HUDEP-2 (cell line): ENCODE data around the gene RNF167.

Source experiments
- DNase-seq, 76 experiments: peaks; one replicate each; lab custom pipeline; 2025; ENCODE audit not compliant: unreplicated experiment in 76 of 76; lab: John Stamatoyannopoulos, UW

RNF167 gene

DNA sequence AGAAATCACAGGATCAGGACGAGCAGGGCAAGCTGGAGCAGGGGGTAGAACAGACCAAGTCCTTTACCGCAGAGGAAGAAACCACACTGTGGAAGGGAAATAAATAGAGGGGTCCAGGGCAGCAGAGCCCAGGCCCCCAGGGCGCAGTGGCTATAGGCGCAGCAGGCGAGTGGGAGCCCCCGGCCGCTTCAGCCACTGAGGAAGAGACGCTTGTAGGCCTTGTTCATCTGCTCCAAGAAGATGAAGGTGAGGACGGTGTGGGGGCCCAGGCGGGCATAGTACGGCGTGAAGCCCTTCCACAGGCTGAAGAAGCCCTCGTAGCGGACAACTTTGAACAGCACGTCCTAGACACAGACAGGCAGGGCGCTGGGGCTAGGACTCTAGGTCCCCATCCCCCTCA, 2.5 kb upstream of the RNF167 start:
- DNase-seq = no peak

DNA sequence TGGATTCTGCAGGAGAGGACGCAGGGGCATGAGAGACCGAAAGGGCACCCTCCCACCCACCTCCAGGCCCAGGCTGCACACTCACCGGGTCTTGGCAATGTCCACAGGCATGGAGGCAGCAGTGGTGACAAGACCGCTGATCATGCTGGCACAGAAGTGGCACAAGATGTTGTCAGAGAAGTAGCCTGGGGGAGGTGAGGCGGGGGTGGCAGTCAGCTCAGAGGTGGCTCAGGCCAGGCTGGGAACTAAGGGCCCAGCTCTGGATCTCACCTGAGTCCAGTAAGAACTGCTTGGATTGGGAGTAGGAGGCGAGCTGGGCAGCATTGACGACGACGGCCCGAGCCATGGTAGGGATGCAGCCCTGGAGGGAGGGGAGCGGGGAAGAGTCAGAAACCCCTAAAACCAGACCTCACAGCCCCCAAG, 2.0 kb upstream of the RNF167 start:
- no peak for DNase-seq

DNA sequence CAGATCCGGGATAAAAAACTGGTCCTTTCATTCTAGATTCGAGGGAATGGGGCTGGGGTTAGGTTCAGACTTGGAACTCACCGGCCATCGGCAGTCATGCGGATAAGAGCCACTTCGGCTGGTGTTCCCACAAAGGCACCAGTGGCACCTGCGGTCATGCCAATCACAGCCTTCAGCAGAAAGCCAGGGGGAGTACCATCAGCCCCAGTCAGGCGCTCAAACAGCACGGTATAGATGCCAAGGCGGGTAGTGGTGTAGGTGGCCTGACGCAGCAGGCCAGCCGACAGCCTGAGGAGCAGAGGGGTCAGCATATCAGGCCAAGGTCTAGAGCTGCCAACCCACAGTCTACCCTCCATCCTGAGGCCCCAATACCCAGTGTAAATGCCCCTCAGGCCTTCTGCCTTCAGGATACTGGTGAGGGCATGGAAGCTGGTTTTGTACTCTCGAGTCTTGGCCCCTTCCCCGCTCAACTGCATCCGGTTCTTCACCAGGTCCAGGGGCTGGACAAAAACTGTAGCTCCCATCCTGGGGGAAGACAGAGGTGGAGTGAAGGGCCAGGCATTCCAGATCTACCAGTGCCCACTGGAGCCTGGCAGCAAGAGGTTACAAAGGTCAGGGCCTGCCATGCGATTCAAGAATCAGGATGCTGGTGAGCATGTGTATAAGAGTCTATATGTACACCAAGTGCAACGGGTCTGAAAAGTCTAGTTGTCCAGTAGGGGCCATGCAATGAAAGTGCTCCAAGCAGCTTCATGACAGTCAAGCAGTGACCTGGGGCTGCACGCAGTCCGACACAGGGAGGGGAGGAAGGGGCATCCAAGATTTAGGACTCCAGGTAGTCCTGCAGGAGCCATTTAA, 1.2 kb upstream of the RNF167 start:
- peak in 2 of 76 experiments; percentile 28 to 52 for DNase-seq

DNA sequence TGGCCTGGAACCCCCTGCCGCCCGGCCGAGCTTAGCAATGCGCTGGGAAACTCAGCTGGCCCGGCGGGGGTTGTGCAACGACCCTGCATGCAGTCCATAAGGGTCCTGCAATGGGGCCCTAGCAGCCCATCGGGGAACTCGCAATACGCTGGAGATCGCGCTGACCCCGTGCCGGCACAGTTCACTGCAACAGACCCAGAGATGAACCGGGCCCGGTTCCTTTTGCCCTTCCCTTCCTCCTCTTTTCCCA, 597 bp upstream of the RNF167 start:
- DNase-seq = peak in 2 of 76 experiments; percentile 8 to 43

DNA sequence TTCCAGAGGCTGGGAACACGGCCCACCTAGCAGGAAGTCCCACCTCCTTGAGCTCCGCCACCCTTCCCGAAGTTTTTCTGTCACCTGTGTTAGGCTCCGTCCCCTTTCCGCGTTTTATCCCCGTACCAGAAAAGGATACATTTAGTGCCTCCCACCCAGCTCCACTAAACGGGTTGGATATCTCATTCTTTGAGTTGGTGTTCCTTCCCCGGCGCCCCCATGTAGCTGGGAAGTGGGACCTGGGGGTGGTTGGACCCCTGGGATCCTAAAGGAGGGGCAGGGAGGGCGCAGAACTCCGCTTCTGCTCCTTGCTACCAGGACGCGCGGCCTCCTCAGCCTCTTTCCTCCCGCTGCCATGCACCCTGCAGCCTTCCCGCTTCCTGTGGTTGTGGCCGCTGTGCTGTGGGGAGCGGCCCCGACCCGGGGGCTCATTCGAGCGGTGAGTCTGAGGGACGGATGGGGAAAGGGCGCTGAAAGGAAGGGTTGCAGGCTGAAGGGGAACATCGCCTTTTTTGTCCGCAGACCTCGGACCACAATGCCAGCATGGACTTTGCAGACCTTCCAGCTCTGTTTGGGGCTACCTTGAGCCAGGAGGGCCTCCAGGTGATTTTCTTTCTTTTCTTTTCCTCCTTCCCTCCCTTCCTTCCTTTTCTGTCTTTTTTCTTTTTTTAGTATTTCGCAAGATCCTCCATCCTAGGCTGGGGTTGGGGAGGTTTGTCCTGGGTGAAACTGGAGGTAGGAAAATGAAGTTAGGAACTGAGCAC, 669 bp downstream of the RNF167 start:
- DNase-seq = peak in 7 of 76 experiments; percentile 22 to 84 (median 59)

DNA sequence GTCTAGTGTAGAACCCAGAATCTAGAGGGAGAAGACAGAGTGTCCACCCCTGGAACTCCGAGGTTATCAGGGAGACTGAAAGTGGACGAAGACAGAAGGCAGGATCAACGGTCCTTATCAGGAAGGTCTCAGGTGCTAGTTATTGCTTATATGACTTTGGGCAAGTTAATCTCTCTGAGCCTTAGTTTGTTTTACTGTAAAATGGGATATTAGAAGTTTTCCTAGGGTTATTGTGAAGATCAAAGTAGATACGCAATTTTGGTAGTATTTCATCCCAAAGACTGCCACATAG, 1.2 kb downstream of the RNF167 start:
- no peak for DNase-seq

DNA sequence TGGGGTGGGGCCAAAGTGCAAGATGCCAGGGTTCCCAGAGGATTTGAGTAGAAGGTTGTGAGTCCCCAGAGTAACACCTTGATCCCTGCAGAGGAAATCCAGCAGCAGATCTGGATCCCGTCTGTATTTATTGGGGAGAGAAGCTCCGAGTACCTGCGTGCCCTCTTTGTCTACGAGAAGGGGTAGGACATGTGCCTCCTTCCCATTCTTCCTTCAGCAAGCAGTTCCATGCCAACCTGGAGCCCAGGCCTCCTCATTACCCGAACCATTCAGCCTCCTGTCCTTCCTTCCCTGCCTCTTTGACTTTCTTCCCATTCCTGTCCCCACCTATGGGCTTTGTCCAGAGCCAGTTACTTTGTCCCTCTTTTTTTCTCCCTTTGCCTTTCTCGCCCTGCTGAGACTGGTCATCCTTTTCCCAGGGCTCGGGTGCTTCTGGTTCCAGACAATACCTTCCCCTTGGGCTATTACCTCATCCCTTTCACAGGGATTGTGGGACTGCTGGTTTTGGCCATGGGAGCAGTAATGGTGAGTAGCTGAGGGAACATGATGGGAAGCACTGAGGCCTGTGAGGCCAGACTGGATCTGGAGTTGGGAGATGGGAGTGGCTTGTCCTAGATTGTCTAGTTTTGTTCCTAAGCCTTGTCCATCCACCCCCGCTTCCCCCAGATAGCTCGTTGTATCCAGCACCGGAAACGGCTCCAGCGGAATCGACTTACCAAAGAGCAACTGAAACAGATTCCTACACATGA, 2.9 kb downstream of the RNF167 start:
- DNase-seq = no peak

DNA sequence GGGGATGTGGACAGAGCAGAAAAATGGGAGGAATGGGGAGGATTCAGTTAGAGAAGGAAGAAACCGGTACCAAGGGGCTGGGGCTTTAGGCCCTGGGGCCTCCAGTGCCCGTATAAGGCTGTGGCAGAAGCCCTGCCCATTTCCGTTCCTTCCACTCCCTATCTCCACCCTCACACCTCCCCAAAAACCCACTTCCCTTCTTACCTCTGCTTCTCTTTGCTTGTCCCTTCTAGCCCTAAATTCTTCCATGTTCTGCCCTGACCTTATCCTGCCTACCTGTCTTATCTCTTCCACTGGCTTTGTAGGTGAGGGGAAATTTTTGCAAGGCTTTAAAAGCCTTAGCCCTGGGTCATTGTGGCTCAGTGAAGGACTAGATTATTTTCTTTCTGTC, 4.1 kb downstream of the RNF167 start:
- peak in 27 of 76 experiments; percentile 3 to 56 (median 26) for DNase-seq

DNA sequence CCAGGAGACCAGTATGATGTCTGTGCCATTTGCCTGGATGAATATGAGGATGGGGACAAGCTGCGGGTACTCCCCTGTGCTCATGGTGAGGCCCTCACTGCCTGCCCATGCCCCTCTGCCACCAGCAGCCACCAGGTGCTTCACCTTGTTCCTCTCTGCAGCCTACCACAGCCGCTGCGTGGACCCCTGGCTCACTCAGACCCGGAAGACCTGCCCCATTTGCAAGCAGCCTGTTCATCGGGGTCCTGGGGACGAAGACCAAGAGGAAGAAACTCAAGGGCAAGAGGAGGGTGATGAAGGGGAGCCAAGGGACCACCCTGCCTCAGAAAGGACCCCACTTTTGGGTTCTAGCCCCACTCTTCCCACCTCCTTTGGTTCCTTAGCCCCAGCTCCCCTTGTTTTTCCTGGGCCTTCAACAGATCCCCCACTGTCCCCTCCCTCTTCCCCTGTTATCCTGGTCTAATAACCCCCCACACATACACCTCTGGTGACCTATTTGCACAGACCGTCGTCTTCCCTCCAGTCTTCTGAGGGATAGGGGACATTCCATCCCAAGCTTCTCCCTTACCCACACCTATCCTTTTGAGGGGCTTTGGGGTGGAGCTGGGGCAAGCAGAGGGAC, 4.6 kb downstream of the RNF167 start:
- DNase-seq = peak in 1 of 76 experiments; percentile 22

DNA sequence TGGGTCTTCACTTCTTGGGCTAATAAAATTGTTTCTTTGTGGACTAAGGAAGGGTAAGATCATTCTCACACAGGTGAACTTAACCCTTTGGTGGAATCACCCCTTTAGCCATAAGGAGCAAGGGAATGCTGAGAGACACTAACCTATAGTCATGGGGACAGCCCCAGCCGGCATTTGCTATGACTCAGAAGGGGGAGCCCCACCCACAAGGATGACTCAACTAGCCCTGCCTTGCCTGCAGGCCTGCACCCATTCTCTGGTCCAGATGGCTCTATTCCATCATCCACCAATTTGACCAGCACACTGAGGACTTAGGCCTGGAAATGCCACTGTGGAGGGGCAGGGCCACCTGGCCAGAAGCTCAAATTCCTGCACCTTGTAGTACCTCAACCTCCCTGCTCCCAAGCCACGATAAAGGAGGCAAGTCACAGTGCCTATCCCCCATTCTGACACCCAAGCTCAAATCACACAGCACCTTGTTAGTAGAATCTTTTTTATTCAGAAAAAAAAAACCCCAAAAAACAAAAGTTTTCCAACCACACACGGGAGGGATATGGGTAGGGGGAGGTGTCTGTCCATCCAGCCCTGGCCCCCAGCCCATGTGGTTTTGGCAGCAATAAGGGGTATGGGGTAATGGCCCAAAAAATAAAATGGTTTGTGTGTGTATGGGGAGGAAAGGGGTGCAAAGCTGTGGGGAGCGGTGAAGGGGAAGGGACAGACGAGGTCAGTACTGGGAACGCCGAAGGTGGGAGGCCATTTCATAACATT, 5.3 kb downstream of the RNF167 start:
- peak in 72 of 76 experiments; percentile 29 to 86 (median 71) for DNase-seq

DNA sequence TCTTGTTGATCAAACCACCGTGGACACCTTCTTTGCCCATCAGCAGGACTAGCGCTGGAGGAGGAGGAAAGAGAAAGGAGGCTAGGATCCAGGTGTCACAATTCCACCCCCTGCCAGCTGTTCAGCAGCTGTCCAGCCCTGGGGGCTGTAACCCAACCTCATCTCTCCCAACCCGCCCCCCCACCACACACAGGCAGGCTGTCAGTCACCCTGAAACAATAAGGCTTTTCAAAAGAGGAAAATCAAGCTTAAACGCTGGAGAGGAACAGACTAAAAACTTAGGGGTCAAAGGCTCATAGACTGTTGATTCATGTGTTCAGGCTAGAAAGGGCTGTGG, 5.8 kb downstream of the RNF167 start:
- no peak for DNase-seq

DNA sequence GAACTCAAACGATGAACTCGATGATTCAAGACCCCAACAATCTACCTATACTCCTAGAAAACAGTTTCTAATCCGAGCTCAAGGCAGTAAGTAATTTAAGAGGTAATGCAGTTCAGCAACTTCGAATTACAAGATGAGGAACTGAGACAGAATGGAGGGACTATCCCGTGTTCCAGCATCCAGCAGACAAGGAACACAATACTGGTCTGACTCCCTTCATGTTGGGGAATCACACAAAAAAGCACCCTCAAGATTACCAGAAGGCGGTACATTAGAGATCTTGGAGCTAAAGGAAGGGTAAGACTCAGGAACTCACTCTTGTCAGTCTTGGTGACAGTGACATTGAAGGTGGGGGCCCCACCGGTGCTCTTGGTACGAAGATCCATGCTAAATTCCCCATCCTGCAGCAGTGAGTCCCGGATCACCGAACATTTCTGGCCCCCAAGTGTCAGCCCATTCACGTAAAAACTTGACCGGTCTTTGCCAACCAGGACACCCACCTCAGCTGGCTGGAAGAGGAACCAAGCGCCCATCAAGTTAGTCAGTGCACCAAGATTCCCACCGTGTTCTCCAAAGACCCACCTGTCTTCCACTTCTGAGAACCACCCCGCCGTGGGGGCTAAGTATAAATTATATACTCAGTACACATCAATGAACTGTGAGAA, 6.4 kb downstream of the RNF167 start:
- peak in 1 of 76 experiments; percentile 12 for DNase-seq

DNA sequence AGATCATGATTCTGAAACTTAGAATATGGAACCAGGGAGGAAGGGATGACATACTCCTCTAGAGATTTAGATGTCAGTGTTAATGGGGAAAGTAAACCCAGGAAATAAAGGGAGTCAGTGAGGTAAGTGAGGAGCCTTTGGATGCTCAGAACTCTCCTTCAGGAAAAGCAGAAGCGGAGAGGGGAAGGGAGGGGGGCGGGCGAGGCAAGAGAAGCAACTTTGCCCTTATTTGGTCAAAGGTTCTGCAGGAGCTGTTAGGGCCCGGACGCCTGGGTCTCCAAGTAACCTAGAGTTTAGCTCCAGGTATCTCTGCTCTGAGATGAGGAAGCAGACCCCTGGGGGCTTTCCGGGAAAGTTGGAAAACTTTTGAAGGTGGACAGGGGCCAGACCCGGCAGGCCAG, 6.9 kb downstream of the RNF167 start:
- no peak for DNase-seq

DNA sequence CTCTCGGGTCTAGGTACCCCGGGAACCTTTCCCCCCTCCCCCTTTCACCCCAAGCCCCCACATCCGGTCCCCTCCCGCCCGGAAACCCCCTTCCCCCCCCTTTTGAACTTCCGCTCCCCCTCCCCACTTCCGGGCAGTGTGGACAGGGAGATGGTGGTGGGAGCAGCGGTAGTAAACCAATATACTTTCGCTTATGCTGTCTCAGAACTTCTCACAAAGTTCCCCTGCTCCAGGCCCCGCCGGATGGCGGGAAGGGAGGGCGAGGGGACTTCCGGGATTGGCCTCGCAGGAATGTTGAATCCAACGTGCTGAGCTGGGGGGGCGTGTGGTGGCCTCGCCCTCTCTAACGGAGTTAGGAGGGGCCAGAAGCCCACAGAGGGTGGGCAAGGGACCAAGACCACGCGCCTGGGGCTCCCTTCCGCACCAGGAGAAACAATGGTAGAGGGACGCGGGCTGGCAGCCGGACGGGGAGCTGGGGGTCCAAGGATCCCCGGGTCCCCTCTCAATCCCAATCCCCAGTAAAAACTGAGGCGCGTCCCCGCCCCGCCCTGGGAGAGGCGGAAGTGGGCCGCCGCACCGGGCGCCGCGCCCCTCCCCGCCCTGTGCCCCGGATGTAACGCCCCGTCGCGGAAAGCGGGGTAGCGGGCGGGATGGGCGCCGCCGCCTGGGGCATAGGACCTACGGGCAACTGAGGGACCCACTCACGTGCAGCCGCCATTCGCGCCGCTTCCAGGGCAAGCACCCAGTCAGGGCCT, 7.5 kb downstream of the RNF167 start:
- peak in 34 of 76 experiments; percentile 7 to 48 (median 28) for DNase-seq

DNA sequence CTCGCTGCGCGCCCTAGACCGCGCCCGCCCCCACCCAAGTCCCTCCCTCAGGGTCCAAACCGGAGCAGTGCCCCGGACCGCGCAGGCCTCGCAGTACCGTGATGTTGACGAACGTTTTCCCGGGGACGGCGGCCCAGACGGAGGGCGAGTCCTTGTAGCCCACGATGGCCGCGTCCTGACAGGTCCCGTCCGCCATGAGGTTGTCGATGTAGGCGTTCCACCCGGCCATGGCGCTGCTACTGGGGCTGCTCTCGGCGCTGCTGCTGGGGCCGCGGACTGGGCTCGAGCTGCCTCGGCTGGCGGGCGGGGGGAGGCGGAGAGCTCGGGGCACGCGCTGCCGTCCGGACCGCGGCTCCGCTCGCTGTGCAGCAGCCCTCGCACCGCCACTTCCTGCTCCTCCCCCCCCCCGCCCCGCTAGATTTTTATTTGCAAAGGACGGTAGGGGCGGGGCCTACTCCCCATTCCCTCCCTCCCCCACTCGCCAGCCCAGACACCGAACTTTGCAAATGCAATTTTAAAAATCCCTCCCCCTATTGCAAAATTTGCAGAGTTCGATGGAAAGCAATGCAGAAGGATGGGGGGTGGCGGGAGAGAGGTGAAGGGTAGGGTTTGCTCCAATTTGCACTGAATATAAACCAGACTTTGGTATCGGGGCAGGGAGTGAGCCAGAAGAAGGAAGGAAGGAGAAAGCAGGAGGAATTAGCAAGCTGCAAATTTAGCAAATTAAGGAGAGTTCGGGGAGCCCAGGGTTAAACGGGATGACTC, 8.3 kb downstream of the RNF167 start, which contains the start of gene PFN1:
Gene PFN1 (minus strand): TSS at position 365 of the 765 bp plus-strand sequence. CDS start 136 bp downstream, at position 229.
- DNase-seq = peak in 74 of 76 experiments; percentile 49 to 93 (median 83)

DNA sequence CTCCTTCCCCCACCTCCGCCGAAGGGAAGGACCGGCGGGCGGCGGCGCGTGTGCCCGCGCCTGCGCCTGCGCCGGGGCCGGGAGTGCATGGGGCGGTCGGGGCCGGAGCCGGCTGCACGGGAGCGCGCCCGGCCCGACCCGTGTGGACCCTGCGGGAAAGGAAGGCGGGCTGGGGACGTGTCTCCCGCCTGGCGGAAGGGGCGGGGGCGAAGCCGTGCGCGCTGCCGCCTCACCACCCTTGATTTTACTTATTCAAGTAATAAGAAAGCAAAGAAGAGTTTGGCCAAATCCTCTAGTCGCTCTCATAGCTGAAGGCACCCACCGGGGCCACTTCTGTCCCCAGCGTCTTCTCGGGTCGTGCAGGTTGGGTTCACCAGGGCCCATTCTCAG, 8.9 kb downstream of the RNF167 start:
- peak in 68 of 76 experiments; percentile 36 to 85 (median 62) for DNase-seq

DNA sequence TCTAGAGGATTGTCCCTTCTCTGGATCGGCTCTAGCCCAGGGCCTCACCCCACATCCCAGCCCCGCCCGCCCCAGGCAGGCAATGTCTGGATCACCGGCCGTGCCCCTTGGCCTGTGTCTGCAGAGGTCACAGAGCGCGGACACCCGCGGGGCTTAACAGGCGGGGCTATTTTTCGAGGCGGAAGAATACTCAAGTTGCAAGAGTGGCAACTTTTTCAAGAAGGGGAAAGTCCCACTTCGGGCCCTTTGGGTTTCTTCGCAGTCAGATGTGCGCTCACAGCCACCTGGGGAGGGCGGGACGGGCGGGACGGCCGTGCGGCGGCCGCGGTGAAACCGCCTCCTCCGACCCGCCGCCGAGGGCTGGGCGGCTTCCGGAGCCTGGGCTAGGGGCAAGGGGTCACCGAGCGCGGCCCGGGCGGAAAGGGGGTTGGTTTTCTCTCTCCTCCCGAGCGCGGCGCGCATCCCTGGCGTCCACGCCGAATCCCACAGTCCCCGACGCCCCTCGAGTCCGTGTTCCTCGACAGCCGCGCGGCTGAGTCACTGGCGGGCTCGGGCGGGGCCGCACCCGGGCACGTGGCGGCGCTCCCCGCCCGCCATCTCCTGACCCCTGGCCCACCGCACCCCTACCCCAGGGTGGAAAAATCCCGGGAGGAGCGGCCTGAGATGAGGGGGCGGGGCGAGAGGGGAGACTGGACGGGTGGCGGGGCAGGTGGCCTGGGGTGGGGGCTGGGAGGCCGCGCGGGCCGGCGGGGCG, 9.4 kb downstream of the RNF167 start:
- peak in 69 of 76 experiments; percentile 13 to 82 (median 69) for DNase-seq
